Body of pancreas (tissue), 4 donors: ENCODE results near the gene ROR1. TPM values are rescaled to one million over a fixed set of nuclear protein-coding genes. Genes with fewer than 3 reads are reported as not detected.
A peak's percentile ranks its signal among the peaks of the same experiment; 100 is the strongest.

Experiments used
- ATAC-seq: fragments of 150-250 bp; one replicate; pipeline ENCODE4 v1.9.1; 2016
- DNase-seq, 4 donors: peaks; one replicate each; pipeline ENCODE4 v3.0.0-alpha.2; 2019
- H3K27ac ChIP-seq, 4 donors: fragments of 200-600 bp; sonication (generic); 1 replicate in 3 of 4; 2 replicates in 1 of 4; pipeline versions ENCODE4 v1.5.1 to v1.6.1; 2016 to 2019; ENCODE audit warnings: mild to moderate bottlenecking in 1 of 4, mixed read lengths in 1 of 4, moderate library complexity in 1 of 4
- H3K27me3 ChIP-seq, 2 donors: fragments of 200-600 bp; sonication (generic); one replicate each; pipeline ENCODE4 v1.6.0; 2016; ENCODE audit warnings: mild to moderate bottlenecking in 1 of 2
- H3K36me3 ChIP-seq, 2 donors: fragments of 200-600 bp; sonication (generic); replicated peaks in 1 of 2; 2 replicates each; pipeline ENCODE4 v1.5.1; 2016; ENCODE audit warnings: low read depth in 2 of 2; ENCODE audit not compliant: insufficient read depth in 1 of 2
- H3K4me1 ChIP-seq: fragments of 200-600 bp; sonication (generic); one replicate; pipeline ENCODE4 v1.6.0; 2016
- H3K4me3 ChIP-seq, 2 donors: fragments of 200-600 bp; sonication (generic); 1 replicate in 1 of 2; 2 replicates in 1 of 2; pipeline ENCODE4 v1.5.1; 2016 to 2019
- H3K9me3 ChIP-seq, 3 donors: fragments of 200-600 bp; sonication (generic); 1 replicate in 2 of 3; 2 replicates in 1 of 3; pipeline ENCODE4 v1.5.1; 2016
- CTCF ChIP-seq, 7 experiments: fragments of 450-650 bp in 4 of 7; fragments of 200-600 bp in 3 of 7; sonication (generic) in 3 of 7; IDR thresholded peaks; one replicate each; pipeline ENCODE4 v1.5.1; 2016 to 2019; ENCODE audit warnings: antibody characterized with exemption in 7 of 7
- POLR2A ChIP-seq, 3 donors: fragments of 450-650 bp; IDR thresholded peaks; one replicate each; pipeline ENCODE4 v1.6.1; 2016; ENCODE audit warnings: antibody characterized with exemption in 3 of 3, mild to moderate bottlenecking in 2 of 3
- WGBS, 2 donors: methylation state at CpG; one replicate each; pipeline ENCODE4 v1.1.5; 2017; 5-methylcytosine and 5-hydroxymethylcytosine counted together
- intact Hi-C: fragments of 100-400 bp; cut with DNase I; formaldehyde crosslinking; loops from one replicate; pipeline ENCODE4 v1.15.1; 2023
- total RNA-seq, 2 donors: library from RNA; depleted of rRNA; stranded (reverse); fragments of >200 nt; gene quantifications; one replicate each; pipeline ENCODE4 v1.1.0, GENCODE V29; 2016

Gene ROR1
- total RNA-seq, 2 donors from 2014 or later = 26.7 to 56.0 TPM

GRCh38 chr1:63859480-63860275, 85.9 kb downstream of the ROR1 start:
- intact Hi-C loops = no loop called here
- Histone ChIP-seq H3K4me1 (peaks cover 13% of the 10 kb centered on the region), H3K36me3 (no peaks in the 10 kb centered on the region), H3K27ac (no peak overlapping the region), H3K4me3 (no peak overlapping the region), H3K27me3 (no peaks in the 10 kb centered on the region), H3K9me3 (no peaks in the 10 kb centered on the region)
- 77 to 80% methylated on average over 3 of the region's 3 CpGs for WGBS, 2 donors
- DNase-seq (no peak), ATAC-seq (no peak)
- TF ChIP-seq CTCF (IDR thresholded peaks at IDR 0.05) (no peak), POLR2A (IDR thresholded peaks at IDR 0.05) (no peak)

DNA sequence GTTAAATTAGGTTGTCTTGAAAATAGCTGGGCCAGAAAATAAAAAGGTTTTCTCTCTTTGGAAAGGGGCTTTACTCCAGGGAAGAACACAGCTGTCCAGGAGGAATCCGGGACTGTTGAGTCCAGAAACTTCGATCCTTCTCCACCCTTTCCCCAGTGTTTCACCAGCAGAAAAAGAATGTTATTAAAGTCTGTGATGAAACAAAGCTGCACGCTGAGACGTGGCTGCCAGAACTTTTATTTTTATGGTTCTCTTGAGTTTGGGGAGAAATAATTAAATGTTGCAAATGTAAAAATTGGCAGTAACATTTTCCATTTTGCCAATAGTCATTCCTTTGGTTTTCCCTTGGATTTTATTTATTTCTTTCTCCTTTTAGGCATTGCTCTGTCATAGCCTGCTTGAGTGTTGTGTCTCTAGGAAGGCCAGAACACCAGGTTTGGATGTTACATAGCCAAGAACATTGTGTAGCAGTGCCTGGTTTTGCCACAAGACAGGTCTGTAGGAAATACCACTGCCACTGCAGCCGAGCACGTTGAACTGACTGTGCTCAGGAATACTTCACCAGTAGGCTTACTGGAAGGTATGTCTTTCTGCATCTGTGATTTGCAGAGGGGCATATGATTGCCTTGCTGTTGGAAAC, 87.4 kb downstream of the ROR1 start:
- H3K27ac ChIP-seq = no peak overlapping the region
- DNase-seq (no peak), ATAC-seq (peak; percentile 18)
- intact Hi-C loops = no loop called here
- WGBS, 2 donors = 89 to 90% methylated on average over 6 of the region's 6 CpGs
- H3K4me1 ChIP-seq = peaks cover 21% of the 10 kb centered on the region
- H3K27me3 ChIP-seq = no peaks in the 10 kb centered on the region
- no peak for TF ChIP-seq CTCF (IDR thresholded peaks at IDR 0.05)
- no peak for TF ChIP-seq POLR2A (IDR thresholded peaks at IDR 0.05)
- H3K9me3 ChIP-seq = no peaks in the 10 kb centered on the region
- no peak overlapping the region for H3K4me3 ChIP-seq
- no peaks in the 10 kb centered on the region for H3K36me3 ChIP-seq

DNA sequence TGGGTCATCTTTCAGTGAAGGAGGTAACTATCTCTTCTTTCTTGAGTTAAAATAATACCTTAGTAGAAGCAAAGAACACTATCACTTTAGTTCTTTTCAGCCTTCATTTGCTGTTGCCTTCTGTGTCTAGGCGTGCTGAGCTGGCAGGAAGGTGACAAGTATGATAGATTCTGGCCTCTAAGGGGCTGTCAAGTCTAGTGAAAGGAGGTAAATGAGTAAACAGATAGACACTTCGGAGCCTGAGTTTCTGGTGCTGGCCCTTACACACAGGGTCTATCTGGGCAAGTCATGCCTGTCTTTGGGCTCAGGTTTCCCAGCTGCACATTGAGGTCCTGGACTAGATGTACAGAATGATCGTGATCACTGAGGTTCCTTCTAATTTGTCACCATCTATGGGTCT, 89.3 kb downstream of the ROR1 start:
- intact Hi-C loops = no loop called here
- 46 to 54% methylated on average over 3 of the region's 3 CpGs for WGBS, 2 donors
- no peak for DNase-seq

DNA sequence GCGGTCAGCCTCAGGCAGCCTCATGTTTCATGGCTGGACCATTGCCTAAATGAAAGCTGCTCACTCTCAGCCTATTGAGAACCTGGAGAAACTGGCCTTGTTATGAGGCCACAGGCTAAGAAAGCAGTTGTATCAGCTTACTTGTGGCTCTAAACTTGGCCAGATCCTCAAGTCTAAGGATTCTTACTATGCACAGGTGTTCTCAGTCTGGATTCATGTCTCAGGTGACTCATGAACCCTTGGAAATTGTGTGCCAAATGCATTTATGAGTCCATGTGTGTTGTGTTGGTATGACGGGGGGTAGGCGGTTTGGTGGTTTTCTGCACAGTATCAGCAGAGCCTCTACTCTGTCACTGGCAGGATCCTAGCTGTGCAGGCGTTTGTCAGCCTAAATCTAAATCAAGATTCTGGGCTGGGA, 90.4 kb downstream of the ROR1 start:
- 74 to 89% methylated on average over 4 of the region's 4 CpGs for WGBS, 2 donors
- no peaks in the 10 kb centered on the region for H3K36me3 ChIP-seq
- no peaks in the 10 kb centered on the region for H3K9me3 ChIP-seq
- peak overlapping the region in 1 of 4 donors; percentile 35 for H3K27ac ChIP-seq
- intact Hi-C loops = no loop called here
- no peak overlapping the region for H3K4me3 ChIP-seq
- ATAC-seq (peak; percentile 31), DNase-seq (peak in 3 of 4 donors; percentile 42 to 62 (median 42))
- peaks cover 21% of the 10 kb centered on the region for H3K4me1 ChIP-seq
- TF ChIP-seq POLR2A (IDR thresholded peaks at IDR 0.05) (no peak), CTCF (IDR thresholded peaks at IDR 0.05) (no peak)
- no peaks in the 10 kb centered on the region for H3K27me3 ChIP-seq

More for the DNA sequence above, 89.3 kb downstream of the ROR1 start:
- no peaks in the 10 kb centered on the region for H3K36me3 ChIP-seq
- H3K9me3 ChIP-seq = no peaks in the 10 kb centered on the region
- H3K27ac ChIP-seq = peak overlapping the region in 1 of 4 donors; percentile 12
- peaks cover 21% of the 10 kb centered on the region for H3K4me1 ChIP-seq
- H3K4me3 ChIP-seq = no peak overlapping the region
- TF ChIP-seq CTCF (IDR thresholded peaks at IDR 0.05) (no peak), POLR2A (IDR thresholded peaks at IDR 0.05) (no peak)
- no peaks in the 10 kb centered on the region for H3K27me3 ChIP-seq
- ATAC-seq = no peak
